Measurements from ENCODE around the gene MED23.

GRCh38 chr6:131568726-131569125 lies 59.3 kb downstream of the MED23 start:
- TF ChIP-seq CTCF (conservative IDR thresholded peaks at IDR 0.05; ENCODE audit: low read length): no peak
- no peak for TF ChIP-seq EZH2phosphoT487 (IDR thresholded peaks at IDR 0.05; ENCODE audit: borderline replicate concordance)

All from Loucy (cell line).